Measurements from ENCODE around the gene GPATCH3. TPM values are rescaled to one million over a fixed set of nuclear protein-coding genes. Genes with fewer than 3 reads are reported as not detected.

The GPATCH3 gene
- total and polyA plus RNA-seq, 2 of the 8 experiments (the other 6 are each of a cell fraction or from before 2014, with no cell fraction given) = 7.9 to 17.4 TPM

DNA sequence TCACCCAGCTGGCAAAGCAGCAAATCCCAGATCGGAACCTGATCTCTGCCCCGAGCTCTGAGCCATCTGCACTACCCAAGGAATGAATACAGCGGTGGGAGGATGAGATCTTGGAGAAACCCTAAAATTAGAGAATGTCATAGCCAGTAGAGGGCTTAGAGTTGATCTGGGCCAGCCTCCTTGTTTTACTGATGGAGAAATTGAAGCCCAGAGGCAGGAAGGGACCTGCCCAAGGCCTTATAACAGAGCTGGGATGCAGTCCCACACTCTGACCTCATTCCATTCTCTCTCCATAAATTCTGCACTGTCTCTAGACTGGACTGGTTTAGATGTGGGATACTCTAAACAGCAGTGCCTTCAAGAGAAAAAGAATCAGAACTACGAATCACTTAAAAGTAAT, 42.1 kb downstream of the GPATCH3 start:
- Histone ChIP-seq H4K91ac (replicated peaks; ENCODE audit: insufficient read length, low read length) (no peak overlapping the region), H2BK5ac (ENCODE audit: low read depth, low read length) (no peak overlapping the region), H3K18ac (ENCODE audit: extremely low read depth, low read length) (no peak overlapping the region), H2BK20ac (ENCODE audit: low read length) (no peak overlapping the region), H4K5ac (ENCODE audit: insufficient read length, low read depth, low read length) (no peak overlapping the region), H3K36me3 (ENCODE audit: control insufficient read depth in 2 of 4, insufficient read depth in 4 of 4, low read length in 3 of 4) (no peaks in the 10 kb centered on the region; a peak in 2 of 8 replicates), H3K23ac (ENCODE audit: insufficient read length) (no peak overlapping the region), H2BK120ac (replicated peaks; ENCODE audit: low read depth, low read length) (no peak overlapping the region), H3K27me3 (replicated peaks in 1 of 4; ENCODE audit: control insufficient read depth in 3 of 4, extremely low read depth in 1 of 4, insufficient read depth in 3 of 4, low read length in 3 of 4) (peaks cover 0 to under 1% (median under 1%) of the 10 kb centered on the region in 4 experiments; a peak in 4 of 7 replicates), H3K4me2 (ENCODE audit: insufficient read depth in 1 of 2, low read depth in 2 of 2, low read length in 2 of 2) (no peak overlapping the region), H3K23me2 (ENCODE audit: low read depth, low read length) (no peaks in the 10 kb centered on the region), H3K14ac (ENCODE audit: insufficient read length) (no peak overlapping the region), H3K79me1 (ENCODE audit: low read depth, low read length) (no peaks in the 10 kb centered on the region), H4K8ac (ENCODE audit: extremely low read depth, insufficient read depth, low read length) (no peak overlapping the region), H2AK5ac (ENCODE audit: low read depth, low read length) (no peak overlapping the region), H3K4me1 (replicated peaks in 1 of 4; ENCODE audit: control insufficient read depth in 3 of 4, insufficient read depth in 4 of 4, low read length in 3 of 4) (peaks cover 0 to 12% (median 9%) of the 10 kb centered on the region in 4 experiments; a peak in 6 of 7 replicates), H3K9me3 (ENCODE audit: insufficient read depth in 2 of 2, low read depth in 1 of 2, low read length in 1 of 2) (no peaks in the 10 kb centered on the region), H3K4me3 (ENCODE audit: extremely low read depth in 1 of 4, insufficient read depth in 2 of 4, low read depth in 3 of 4, low read length in 4 of 4) (no peak overlapping the region), H2AFZ (ENCODE audit: low read length) (no peak overlapping the region), H3K56ac (replicated peaks; ENCODE audit: insufficient read length, low read depth, low read length) (no peak overlapping the region), H4K20me1 (replicated peaks in 1 of 2; ENCODE audit: control insufficient read depth in 1 of 2, insufficient read depth in 2 of 2, low read length in 2 of 2) (peaks cover 0 to 5% of the 10 kb centered on the region in 2 experiments), H2BK12ac (ENCODE audit: low read depth, low read length) (no peak overlapping the region), H3K79me2 (ENCODE audit: control insufficient read depth in 1 of 2, insufficient read depth in 2 of 2, low read length in 2 of 2) (no peaks in the 10 kb centered on the region), H3K9ac (replicated peaks in 1 of 4; ENCODE audit: extremely low read depth in 1 of 4, low read depth in 3 of 4, low read length in 3 of 4) (no peak overlapping the region), H3K27ac (ENCODE audit: low read depth, low read length) (no peak overlapping the region), H2BK15ac (ENCODE audit: low read length) (no peak overlapping the region), H3K4ac (replicated peaks; ENCODE audit: insufficient read length, low read depth, low read length) (no peak overlapping the region)
- 87% methylated on average over 4 of the region's 4 CpGs; no CpG with 5 or more reads in 1 of the 2 experiments for WGBS, 2 experiments (ENCODE audit: extremely low coverage in 1 of 2, insufficient coverage in 1 of 2, insufficient read length in 1 of 2, insufficient replicate concordance in 2 of 2, low coverage in 1 of 2, low lambda C conversion rate in 2 of 2, missing lambda C conversion rate in 1 of 2)
- DNase-seq (ENCODE audit: low read depth in 1 of 2, low spot score in 2 of 2) = no peak
- no peak for FAIRE-seq
- CTCF ChIA-PET (ENCODE audit: partially characterized antibody) = interaction anchor here (0.6 to 22.8 kb wide), 12 partner anchors 13 to 1411 kb away, joined by 3 to 547 read pairs (median 7); partner anchors contain the start of genes GPATCH3 and GPN2
- POLR2A ChIA-PET (ENCODE audit: partially characterized antibody) = interaction anchor here (0.8 to 2.8 kb wide), 8 partner anchors 9 to 166 kb away, joined by 3 to 8 read pairs (median 4); partner anchors contain the start of gene GPN2
- no peak for TF ChIP-seq CHD1 (IDR thresholded peaks at IDR 0.05; ENCODE audit: low read depth, low read length)

Measured in H1 (cell line).